Heart right ventricle (tissue), 16 donors: ENCODE data around the gene FUBP3. TPM values are rescaled to one million over a fixed set of nuclear protein-coding genes. Genes with fewer than 3 reads are reported as not detected.
A peak's percentile ranks its signal among the peaks of the same experiment; 100 is the strongest.

ENCODE experiments used
- ATAC-seq, 8 donors: fragments of 200-7000 bp; cut with Tn5 transposase; one replicate each; pipeline ENCODE4 v1.9.1; 2020; ENCODE audit warnings: mild to moderate bottlenecking in 8 of 8, moderate library complexity in 8 of 8, moderate number of reproducible peaks in 1 of 8
- DNase-seq, 2 donors: peaks; one replicate each; pipeline ENCODE4 v3.0.0-alpha.2; 2020
- H3K27ac ChIP-seq, 10 donors: fragments of 200-600 bp; sonication (generic) in 2 of 10; one replicate each; pipeline versions ENCODE4 v1.5.0 to v1.8.0; 2020 to 2022; ENCODE audit warnings: mild to moderate bottlenecking in 3 of 10
- H3K27me3 ChIP-seq, 7 donors: fragments of 200-600 bp; one replicate each; pipeline ENCODE4 v1.8.0; 2021 to 2022; ENCODE audit warnings: mild to moderate bottlenecking in 2 of 7
- H3K36me3 ChIP-seq, 9 donors: fragments of 200-600 bp; sonication (generic) in 1 of 9; one replicate each; pipeline versions ENCODE4 v1.5.0 to v1.8.0; 2020 to 2022; ENCODE audit warnings: mild to moderate bottlenecking in 2 of 9
- H3K4me1 ChIP-seq, 9 donors: fragments of 200-600 bp; sonication (generic) in 1 of 9; one replicate each; pipeline versions ENCODE4 v1.5.0 to v1.8.0; 2020 to 2022; ENCODE audit warnings: mild to moderate bottlenecking in 4 of 9
- H3K4me3 ChIP-seq, 10 donors: fragments of 200-600 bp; sonication (generic) in 2 of 10; one replicate each; pipeline versions ENCODE4 v1.5.0 to v1.8.0; 2020 to 2022; ENCODE audit warnings: mild to moderate bottlenecking in 7 of 10, moderate library complexity in 2 of 10
- H3K9me3 ChIP-seq, 11 donors: fragments of 200-600 bp in 10 of 11; sonication (generic) in 2 of 11; one replicate each; pipeline versions ENCODE4 v1.5.0 to v1.8.0; 2013 to 2022; ENCODE audit warnings: mild to moderate bottlenecking in 2 of 11, control low read depth in 1 of 11, moderate library complexity in 1 of 11
- WGBS, 2 donors: extraction: QIAGEN DNeasy Blood & Tissue Kit; methylation state at CpG; one replicate each; pipeline ENCODE4 v1.1.7; 2013; ENCODE audit warnings: inconsistent platforms in 1 of 2; 5-methylcytosine and 5-hydroxymethylcytosine counted together
- intact Hi-C, 10 donors: fragments of 100-400 bp; cut with DNase I; formaldehyde crosslinking; loops; one replicate each; pipeline versions ENCODE4 v1.11.1 to v1.14.2; 2022
- polyA plus RNA-seq, 2 donors: library from polyadenylated mRNA; stranded (reverse); fragments of 200-250 nt; gene quantifications; one replicate each; pipeline ENCODE4 v1.2.3, GENCODE V29; 2013
- total RNA-seq, 10 donors: library from RNA; stranded (reverse); fragmentation: NEBNext Ultra II Directional in 3 of 10; extraction: Animal tissue kit (Norgen Biotek cat#: 25700) in 3 of 10; gene quantifications; one replicate each; pipeline versions ENCODE4 v1.2.1 to v1.2.4, GENCODE V29; 2021 to 2023
- TF ChIP-seq, protein P1 (sequence below), 9 donors: fragments of 200-600 bp; sonication (generic) in 2 of 9; IDR thresholded peaks; one replicate each; pipeline versions ENCODE4 v1.5.0 to v1.8.0; 2021 to 2022; ENCODE audit warnings: antibody characterized with exemption in 9 of 9, mild to moderate bottlenecking in 5 of 9, moderate library complexity in 1 of 9
- donor health status: Arrhythmogenic right ventricular cardiomyopathy.
- donor health status: ischemic (EF 13 %, LVEDD 7.1; RV severe dilation, severe dysfunction).
- donor health status: healthy with polysubstance abuse.
- donor health status: DM: no; HTN: yes; CAD: no.
- donor health status: DM: no; HTN: no; CAD: no.
- donor health status: ischemic (EF 25% LVEDD 6.9; RV normal size, moderate dysfunction).
- donor health status: ischemic (EF 25% LVEDD 5.7; RV mildly dilated, moderate dysfunction).
- donor health status: healthy.
- donor health status: DM: yes; HTN: yes; CAD: no.
- donor health status: Ischemic cardiomyopathy.
- donor health status: ischemic (EF 35%, LVEDD 5.7; RV mildly dilated, moderate dysfunction).
- donor health status: nonischemic (EF 11% LVEDD 7.7; RV severe dilation, severe dysfunction).
- donor health status: DM: yes; HTN: yes; CAD: no.
- donor health status: PGD.
- donor health status: ischemic (EF 29% LVEDD 5.4; RV normal size, mild dysfunction).
- donor health status: nonischemic (EF 23%, LVEDD 6.1; RV moderate dilation, normal function).

The FUBP3 gene
- total and polyA plus RNA-seq, 12 donors: 16.8 to 40.3 (median 26.9) TPM

DNA sequence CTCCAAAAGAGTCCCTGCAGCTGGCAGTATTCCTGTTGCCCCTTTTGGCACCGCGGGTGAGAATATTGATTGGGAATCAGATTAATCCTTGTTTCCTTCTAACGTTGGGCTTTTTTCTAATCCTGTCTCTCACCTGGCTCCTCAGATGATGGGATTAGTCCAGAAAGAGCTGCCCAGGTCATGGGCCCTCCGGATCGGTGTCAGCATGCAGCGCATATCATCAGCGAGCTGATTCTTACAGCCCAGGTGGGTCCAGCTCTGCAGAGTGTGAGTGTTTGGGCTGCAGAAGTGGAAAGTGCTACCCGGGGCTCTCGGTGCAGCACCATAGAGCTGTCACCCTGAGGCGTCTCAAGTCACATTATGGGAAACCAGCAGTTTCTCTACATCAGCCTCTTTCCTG lies 44.1 kb downstream of the FUBP3 start:
- H3K9me3 ChIP-seq: no peaks in the 10 kb centered on the region
- intact Hi-C loops: no loop called here
- H3K4me3 ChIP-seq: no peak overlapping the region
- TF ChIP-seq, protein P1, sequence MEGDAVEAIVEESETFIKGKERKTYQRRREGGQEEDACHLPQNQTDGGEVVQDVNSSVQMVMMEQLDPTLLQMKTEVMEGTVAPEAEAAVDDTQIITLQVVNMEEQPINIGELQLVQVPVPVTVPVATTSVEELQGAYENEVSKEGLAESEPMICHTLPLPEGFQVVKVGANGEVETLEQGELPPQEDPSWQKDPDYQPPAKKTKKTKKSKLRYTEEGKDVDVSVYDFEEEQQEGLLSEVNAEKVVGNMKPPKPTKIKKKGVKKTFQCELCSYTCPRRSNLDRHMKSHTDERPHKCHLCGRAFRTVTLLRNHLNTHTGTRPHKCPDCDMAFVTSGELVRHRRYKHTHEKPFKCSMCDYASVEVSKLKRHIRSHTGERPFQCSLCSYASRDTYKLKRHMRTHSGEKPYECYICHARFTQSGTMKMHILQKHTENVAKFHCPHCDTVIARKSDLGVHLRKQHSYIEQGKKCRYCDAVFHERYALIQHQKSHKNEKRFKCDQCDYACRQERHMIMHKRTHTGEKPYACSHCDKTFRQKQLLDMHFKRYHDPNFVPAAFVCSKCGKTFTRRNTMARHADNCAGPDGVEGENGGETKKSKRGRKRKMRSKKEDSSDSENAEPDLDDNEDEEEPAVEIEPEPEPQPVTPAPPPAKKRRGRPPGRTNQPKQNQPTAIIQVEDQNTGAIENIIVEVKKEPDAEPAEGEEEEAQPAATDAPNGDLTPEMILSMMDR (IDR thresholded peaks at IDR 0.05): no peak
- no peak for DNase-seq
- no peaks in the 10 kb centered on the region for H3K27me3 ChIP-seq
- H3K36me3 ChIP-seq: peaks cover 0 to 100% (median 67%) of the 10 kb centered on the region in 9 donors
- peaks cover 0 to 27% (median 13%) of the 10 kb centered on the region in 9 donors for H3K4me1 ChIP-seq
- H3K27ac ChIP-seq: no peak overlapping the region
- 91% methylated on average over 10 of the region's 10 CpGs for WGBS, 2 donors
- ATAC-seq: no peak

DNA sequence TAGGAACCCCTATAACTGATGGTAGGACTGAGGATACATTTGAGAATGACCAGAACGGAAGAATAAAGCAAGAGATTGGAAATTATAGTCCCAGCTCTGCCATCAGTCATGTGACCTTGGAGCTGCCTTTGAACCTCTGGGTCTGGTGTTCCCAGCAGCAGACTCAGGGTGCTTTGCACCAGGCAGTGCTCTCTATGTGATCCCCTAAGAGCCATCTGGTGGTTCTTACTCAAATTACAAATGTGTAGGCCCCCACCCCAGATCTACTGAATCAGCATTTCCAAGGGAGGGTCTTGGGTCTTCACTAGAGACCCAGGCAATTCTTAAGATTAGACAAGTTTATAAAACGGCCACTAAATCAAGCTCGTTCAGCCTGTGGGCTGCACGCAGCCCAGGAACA lies 44.8 kb downstream of the FUBP3 start:
- no peak for DNase-seq
- H3K36me3 ChIP-seq: peaks cover 0 to 100% (median 62%) of the 10 kb centered on the region in 9 donors
- no peak overlapping the region for H3K4me3 ChIP-seq
- H3K9me3 ChIP-seq: no peaks in the 10 kb centered on the region
- H3K27me3 ChIP-seq: no peaks in the 10 kb centered on the region
- peaks cover 0 to 31% (median 17%) of the 10 kb centered on the region in 9 donors for H3K4me1 ChIP-seq
- no peak overlapping the region for H3K27ac ChIP-seq
- WGBS, 2 donors: 93 to 95% methylated on average over 4 of the region's 4 CpGs
- no peak for ATAC-seq
- intact Hi-C loops: no loop called here
- TF ChIP-seq, protein P1 (IDR thresholded peaks at IDR 0.05): no peak

DNA sequence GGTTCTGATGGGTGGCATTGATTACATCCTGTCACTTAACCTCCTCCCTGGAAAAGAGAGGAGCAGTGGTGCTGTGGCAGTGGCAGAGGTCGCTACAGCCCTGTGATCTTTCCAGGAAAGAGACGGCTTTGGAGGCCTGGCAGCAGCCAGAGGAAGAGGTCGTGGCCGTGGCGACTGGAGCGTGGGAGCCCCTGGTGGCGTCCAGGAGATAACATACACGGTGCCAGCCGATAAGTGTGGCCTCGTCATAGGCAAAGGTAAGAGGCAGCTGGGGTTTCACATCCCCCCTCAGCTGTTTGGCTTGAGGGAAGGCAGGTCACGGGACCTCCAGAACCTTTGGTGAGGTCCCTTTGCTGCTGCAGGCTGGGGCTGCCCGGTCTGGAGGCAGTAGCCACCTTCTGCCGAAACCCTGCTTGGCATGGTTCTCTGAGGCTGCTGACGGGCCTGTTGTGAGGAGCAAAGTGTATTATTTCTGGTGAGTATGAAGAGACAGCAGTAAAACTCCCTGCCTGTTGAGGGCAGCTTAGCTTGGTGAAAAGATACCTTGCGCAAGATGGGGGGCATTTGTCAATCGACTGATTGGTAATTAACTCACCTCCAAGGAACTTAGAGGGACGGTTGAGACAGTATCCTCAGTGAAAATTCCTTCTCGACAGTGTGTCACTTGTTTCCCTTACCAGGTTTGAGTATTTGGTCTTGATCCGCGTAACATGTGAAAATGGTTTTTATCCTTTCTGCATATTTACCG lies 47.0 kb downstream of the FUBP3 start:
- Histone ChIP-seq H3K4me1 (peaks cover 3 to 49% (median 35%) of the 10 kb centered on the region in 9 donors), H3K27me3 (no peaks in the 10 kb centered on the region), H3K4me3 (no peak overlapping the region), H3K27ac (peak overlapping the region in 3 of 10 donors; percentile 7 to 31 (median 11)), H3K36me3 (peaks cover 0 to 100% (median 43%) of the 10 kb centered on the region in 9 donors), H3K9me3 (no peaks in the 10 kb centered on the region)
- DNase-seq (peak; percentile 43), ATAC-seq (peak in 6 of 8 donors; percentile 28 to 59 (median 52))
- TF ChIP-seq, protein P1 (IDR thresholded peaks at IDR 0.05): peak in 4 of 9 donors; percentile 17 to 43 (median 25)
- intact Hi-C loops: loop anchor here in 4 of 10 donors (5.0 kb wide), 1 partner anchor 56 kb away; no protein-coding TSS in a partner anchor
- WGBS, 2 donors: 63 to 70% methylated on average over 21 of the region's 21 CpGs

DNA sequence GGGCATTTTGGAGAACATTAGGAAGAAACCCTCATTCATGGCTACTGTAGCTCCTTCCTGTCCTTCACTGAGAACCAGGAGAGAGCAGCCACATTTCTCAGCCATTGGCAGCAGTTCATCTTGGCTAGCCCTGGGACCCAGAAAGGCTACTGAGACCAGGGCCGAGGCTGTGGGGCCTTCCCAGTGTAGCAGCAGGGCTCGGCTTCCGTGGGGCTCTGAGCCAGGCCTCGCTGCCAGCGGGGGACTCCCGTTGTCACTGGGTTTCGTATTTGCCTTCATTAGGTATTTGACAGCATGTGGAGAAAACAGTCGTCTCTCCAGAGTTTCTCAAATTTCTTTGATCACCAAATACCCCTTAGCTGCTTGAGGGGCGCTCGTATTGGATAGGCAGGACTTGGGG lies 47.7 kb downstream of the FUBP3 start:
- Histone ChIP-seq H3K27ac (no peak overlapping the region), H3K36me3 (peaks cover 0 to 100% (median 43%) of the 10 kb centered on the region in 9 donors), H3K9me3 (no peaks in the 10 kb centered on the region), H3K4me1 (peaks cover 3 to 53% (median 35%) of the 10 kb centered on the region in 9 donors), H3K4me3 (no peak overlapping the region), H3K27me3 (no peaks in the 10 kb centered on the region)
- intact Hi-C loops: loop anchor here in 4 of 10 donors (5.0 kb wide), 1 partner anchor 55 kb away; no protein-coding TSS in a partner anchor
- TF ChIP-seq, protein P1 (IDR thresholded peaks at IDR 0.05): no peak
- DNase-seq: no peak
- ATAC-seq: no peak
- WGBS, 2 donors: 80 to 83% methylated on average over 10 of the region's 10 CpGs
